Mesothelial cell of epicardium (in vitro differentiated cells): Measurements from ENCODE around the gene CEL. TPM values are rescaled to one million over a fixed set of nuclear protein-coding genes. Genes with fewer than 3 reads are reported as not detected.

ENCODE experiments used
- DNase-seq, 2 experiments: peaks; one replicate each; pipeline ENCODE4 v3.0.0; 2021; ENCODE audit warnings: low spot score in 2 of 2; ENCODE audit not compliant: unreplicated experiment in 2 of 2
- H3K27ac Mint-ChIP-seq: 2 replicates; pipeline ENCODE4 v1.8.0; 2021; ENCODE audit warnings: mixed read lengths
- H3K27me3 Mint-ChIP-seq: 2 replicates; pipeline ENCODE4 v1.8.0; 2021; ENCODE audit warnings: low read depth, mixed read lengths
- H3K36me3 Mint-ChIP-seq: 2 replicates; pipeline ENCODE4 v1.8.0; 2021; ENCODE audit warnings: mixed read lengths
- H3K4me1 Mint-ChIP-seq: 2 replicates; pipeline ENCODE4 v1.8.0; 2021; ENCODE audit warnings: mixed read lengths
- H3K4me3 Mint-ChIP-seq: 2 replicates; pipeline ENCODE4 v1.8.0; 2021; ENCODE audit warnings: mild to moderate bottlenecking, moderate library complexity, mixed read lengths
- H3K9me3 Mint-ChIP-seq: 2 replicates; pipeline ENCODE4 v1.8.0; 2021; ENCODE audit warnings: mixed read lengths
- CTCF ChIP-seq: fragments of 200-600 bp; sonication (generic); IDR thresholded peaks from one replicate; pipeline ENCODE4 v1.5.0; 2021; ENCODE audit warnings: antibody characterized with exemption; ENCODE audit not compliant: unreplicated experiment
- total RNA-seq: library from RNA; stranded (reverse); gene quantifications from 3 replicates; pipeline ENCODE4 v1.2.1, GENCODE V29; 2021

The CEL gene
- total RNA-seq, 1 donor from 2014 or later = 5.0 TPM

- peak overlapping the region; percentile 99 for H3K27ac Mint-ChIP-seq
- H3K36me3 Mint-ChIP-seq = peaks cover 14% of the 10 kb centered on the region
- H3K27me3 Mint-ChIP-seq = peaks cover 13% of the 10 kb centered on the region
- H3K9me3 Mint-ChIP-seq = no peaks in the 10 kb centered on the region
- DNase-seq = no peak
- H3K4me3 Mint-ChIP-seq = peak overlapping the region; percentile 98
- no peak for TF ChIP-seq CTCF
- peaks cover 25% of the 10 kb centered on the region for H3K4me1 Mint-ChIP-seq
Measured at GRCh38 chr9:133029994-133030316, 31.8 kb upstream of the CEL start.

- Mint-ChIP-seq H3K27ac (peak within 1 kb of the TSS; percentile 99), H3K4me1 (peaks cover 25% of the 10 kb centered on the region), H3K4me3 (peak within 1 kb of the TSS; percentile 98), H3K27me3 (peaks cover 12% of the 10 kb centered on the region), H3K9me3 (no peaks in the 10 kb centered on the region), H3K36me3 (peaks cover 14% of the 10 kb centered on the region)
- no peak for TF ChIP-seq CTCF
- DNase-seq = peak; percentile 85 to 89
Measured at GRCh38 chr9:133030317-133031129, 31.3 kb upstream of the CEL start, which contains the start of gene GTF3C5. TSS of gene GTF3C5 (plus strand) at chr9:133030997. CDS start at chr9:133031012, 15 bp downstream.

- TF ChIP-seq CTCF = no peak
- H3K27ac Mint-ChIP-seq = peak overlapping the region; percentile 99
- H3K36me3 Mint-ChIP-seq = peaks cover 17% of the 10 kb centered on the region
- H3K27me3 Mint-ChIP-seq = peaks cover 7% of the 10 kb centered on the region
- H3K9me3 Mint-ChIP-seq = no peaks in the 10 kb centered on the region
- no peak for DNase-seq
- peaks cover 25% of the 10 kb centered on the region for H3K4me1 Mint-ChIP-seq
- H3K4me3 Mint-ChIP-seq = peak overlapping the region; percentile 98
Measured at GRCh38 chr9:133031130-133031422, 30.7 kb upstream of the CEL start.

GRCh38 chr9:133031496-133031911 is 30.3 kb upstream of the CEL start:
- Mint-ChIP-seq H3K36me3 (peaks cover 21% of the 10 kb centered on the region), H3K4me3 (peak overlapping the region; percentile 98)

GRCh38 chr9:133032171-133032570 is 29.6 kb upstream of the CEL start:
- H3K4me3 Mint-ChIP-seq = peak overlapping the region; percentile 98
- no peak for DNase-seq
- TF ChIP-seq CTCF = no peak
- H3K27ac Mint-ChIP-seq = no peak overlapping the region
- H3K36me3 Mint-ChIP-seq = peaks cover 26% of the 10 kb centered on the region
- H3K4me1 Mint-ChIP-seq = peaks cover 25% of the 10 kb centered on the region
- H3K9me3 Mint-ChIP-seq = no peaks in the 10 kb centered on the region
- H3K27me3 Mint-ChIP-seq = peaks cover under 1% of the 10 kb centered on the region

More at GRCh38 chr9:133031496-133031911, 30.3 kb upstream of the CEL start:
- peaks cover 3% of the 10 kb centered on the region for H3K27me3 Mint-ChIP-seq
- no peaks in the 10 kb centered on the region for H3K9me3 Mint-ChIP-seq
- TF ChIP-seq CTCF = no peak
- no peak for DNase-seq
- H3K4me1 Mint-ChIP-seq = peaks cover 25% of the 10 kb centered on the region
- H3K27ac Mint-ChIP-seq = peak overlapping the region; percentile 99

- H3K27ac Mint-ChIP-seq = no peak overlapping the region
- H3K4me3 Mint-ChIP-seq = no peak overlapping the region
Measured at GRCh38 chr9:133035669-133036068, 26.1 kb upstream of the CEL start.

More at GRCh38 chr9:133035669-133036068, 26.1 kb upstream of the CEL start:
- peaks cover 21% of the 10 kb centered on the region for H3K4me1 Mint-ChIP-seq
- TF ChIP-seq CTCF = no peak
- H3K9me3 Mint-ChIP-seq = no peaks in the 10 kb centered on the region
- peaks cover 26% of the 10 kb centered on the region for H3K36me3 Mint-ChIP-seq
- no peak for DNase-seq
- H3K27me3 Mint-ChIP-seq = no peaks in the 10 kb centered on the region
